ENCODE measurements around the gene AKR1D1. TPM values are rescaled to one million over a fixed set of nuclear protein-coding genes. Genes with fewer than 3 reads are reported as not detected.

Gene AKR1D1
- total RNA-seq, 1 donor from 2014 or later: not detected

GRCh38 chr7:138154661-138155060, 78.4 kb downstream of the AKR1D1 start:
- Mint-ChIP-seq H3K9me3 (peaks cover 4% of the 10 kb centered on the region), H3K4me1 (peaks cover 5% of the 10 kb centered on the region), H3K27ac (no peak overlapping the region), H3K27me3 (ENCODE audit: low read depth) (no peaks in the 10 kb centered on the region), H3K36me3 (no peaks in the 10 kb centered on the region), H3K4me3 (no peak overlapping the region)
- no peak for TF ChIP-seq CTCF (IDR thresholded peaks at IDR 0.05; ENCODE audit: unreplicated experiment)
- no peak for DNase-seq (ENCODE audit: low spot score in 2 of 2, unreplicated experiment in 2 of 2)

GRCh38 chr7:138157702-138158101, 81.4 kb downstream of the AKR1D1 start:
- no peak overlapping the region for H3K27ac Mint-ChIP-seq
- H3K4me3 Mint-ChIP-seq: no peak overlapping the region
- H3K36me3 Mint-ChIP-seq: no peaks in the 10 kb centered on the region
- H3K9me3 Mint-ChIP-seq: peaks cover 4% of the 10 kb centered on the region
- TF ChIP-seq CTCF (IDR thresholded peaks at IDR 0.05; ENCODE audit: unreplicated experiment): no peak
- DNase-seq (ENCODE audit: low spot score in 2 of 2, unreplicated experiment in 2 of 2): no peak
- peaks cover 12% of the 10 kb centered on the region for H3K4me1 Mint-ChIP-seq
- no peaks in the 10 kb centered on the region for H3K27me3 Mint-ChIP-seq (ENCODE audit: low read depth)

- Mint-ChIP-seq H3K27ac (no peak overlapping the region), H3K4me3 (no peak overlapping the region), H3K27me3 (ENCODE audit: low read depth) (no peaks in the 10 kb centered on the region)
Observed at GRCh38 chr7:138158739-138159528, 82.7 kb downstream of the AKR1D1 start.

GRCh38 chr7:138161600-138162081, 85.4 kb downstream of the AKR1D1 start:
- Mint-ChIP-seq H3K4me1 (peaks cover 10% of the 10 kb centered on the region), H3K27me3 (ENCODE audit: low read depth) (no peaks in the 10 kb centered on the region), H3K9me3 (peaks cover 17% of the 10 kb centered on the region), H3K27ac (no peak overlapping the region), H3K36me3 (peaks cover 14% of the 10 kb centered on the region), H3K4me3 (no peak overlapping the region)
- peak; percentile 75 for TF ChIP-seq CTCF (IDR thresholded peaks at IDR 0.05; ENCODE audit: unreplicated experiment)
- DNase-seq (ENCODE audit: low spot score in 2 of 2, unreplicated experiment in 2 of 2): peak; percentile 57 to 70

More at GRCh38 chr7:138158739-138159528, 82.7 kb downstream of the AKR1D1 start:
- peaks cover 2% of the 10 kb centered on the region for H3K36me3 Mint-ChIP-seq
- DNase-seq (ENCODE audit: low spot score in 2 of 2, unreplicated experiment in 2 of 2): no peak
- H3K4me1 Mint-ChIP-seq: peaks cover 12% of the 10 kb centered on the region
- no peak for TF ChIP-seq CTCF (IDR thresholded peaks at IDR 0.05; ENCODE audit: unreplicated experiment)
- H3K9me3 Mint-ChIP-seq: no peaks in the 10 kb centered on the region

- Mint-ChIP-seq H3K4me1 (peaks cover 16% of the 10 kb centered on the region), H3K9me3 (peaks cover 19% of the 10 kb centered on the region), H3K36me3 (peaks cover 14% of the 10 kb centered on the region), H3K27me3 (ENCODE audit: low read depth) (no peaks in the 10 kb centered on the region), H3K27ac (peak overlapping the region; percentile 4), H3K4me3 (no peak overlapping the region)
- no peak for DNase-seq (ENCODE audit: low spot score in 2 of 2, unreplicated experiment in 2 of 2)
- no peak for TF ChIP-seq CTCF (IDR thresholded peaks at IDR 0.05; ENCODE audit: unreplicated experiment)
Observed at GRCh38 chr7:138162236-138162635, 86.0 kb downstream of the AKR1D1 start.
